ENCODE measurements around the gene RAF1.

GRCh38 chr3:12559520-12559919, 104.4 kb downstream of the RAF1 start:
- TF ChIP-seq POLR2AphosphoS5 (IDR thresholded peaks at IDR 0.05; ENCODE audit: borderline replicate concordance, low read depth, low read length) (no peak), EZH2 (IDR thresholded peaks at IDR 0.05) (no peak)

All from SK-N-MC (cell line).